Measurements from ENCODE around the gene SLCO3A1. TPM values are rescaled to one million over a fixed set of nuclear protein-coding genes. Genes with fewer than 3 reads are reported as not detected.

Gene SLCO3A1
- total and polyA plus RNA-seq, 2 of the 8 experiments (the other 6 are each of a cell fraction or from before 2014, with no cell fraction given): 15.1 to 20.4 TPM

GRCh38 chr15:91974321-91974720 lies 120.8 kb downstream of the SLCO3A1 start:
- H3K79me1 ChIP-seq (ENCODE audit: low read depth, low read length): peaks cover 5% of the 10 kb centered on the region
- no peak overlapping the region for H3K14ac ChIP-seq (ENCODE audit: insufficient read length)
- H3K9ac ChIP-seq (replicated peaks in 1 of 4; ENCODE audit: extremely low read depth in 1 of 4, low read depth in 3 of 4, low read length in 3 of 4): no peak overlapping the region
- H2BK12ac ChIP-seq (ENCODE audit: low read depth, low read length): no peak overlapping the region
- H3K23ac ChIP-seq (ENCODE audit: insufficient read length): no peak overlapping the region
- no peaks in the 10 kb centered on the region for H3K36me3 ChIP-seq (ENCODE audit: control insufficient read depth in 2 of 4, insufficient read depth in 4 of 4, low read length in 3 of 4)
- POLR2A ChIA-PET (ENCODE audit: partially characterized antibody): no interaction called here
- H4K8ac ChIP-seq (ENCODE audit: extremely low read depth, insufficient read depth, low read length): no peak overlapping the region; the same call in 1 of the 2 replicates
- no peak overlapping the region for H2BK120ac ChIP-seq (replicated peaks; ENCODE audit: low read depth, low read length)
- no peak overlapping the region for H2BK5ac ChIP-seq (ENCODE audit: low read depth, low read length)
- H4K5ac ChIP-seq (ENCODE audit: insufficient read length, low read depth, low read length): no peak overlapping the region
- no peak overlapping the region for H4K91ac ChIP-seq (replicated peaks; ENCODE audit: insufficient read length, low read length)
- H3K27ac ChIP-seq (ENCODE audit: low read depth, low read length): no peak overlapping the region
- CTCF ChIA-PET (ENCODE audit: partially characterized antibody): interaction anchor here (1.6 to 3.8 kb wide), 3 partner anchors 11 to 103 kb away, joined by 3 to 19 read pairs (median 10); no protein-coding TSS in a partner anchor
- H3K4me1 ChIP-seq (replicated peaks in 1 of 4; ENCODE audit: control insufficient read depth in 3 of 4, insufficient read depth in 4 of 4, low read length in 3 of 4): peaks cover 0 to 3% (median 0%) of the 10 kb centered on the region in 4 experiments; a peak in 3 of 7 replicates
- H2BK20ac ChIP-seq (ENCODE audit: low read length): no peak overlapping the region
- no peaks in the 10 kb centered on the region for H3K27me3 ChIP-seq (replicated peaks in 1 of 4; ENCODE audit: control insufficient read depth in 3 of 4, extremely low read depth in 1 of 4, insufficient read depth in 3 of 4, low read length in 3 of 4)
- no peak overlapping the region for H2AFZ ChIP-seq (ENCODE audit: low read length)
- H3K56ac ChIP-seq (replicated peaks; ENCODE audit: insufficient read length, low read depth, low read length): no peak overlapping the region
- no peak overlapping the region for H2AK5ac ChIP-seq (ENCODE audit: low read depth, low read length)
- no peaks in the 10 kb centered on the region for H3K23me2 ChIP-seq (ENCODE audit: low read depth, low read length)
- no peak overlapping the region for H3K4ac ChIP-seq (replicated peaks; ENCODE audit: insufficient read length, low read depth, low read length)
- no peaks in the 10 kb centered on the region for H3K79me2 ChIP-seq (ENCODE audit: control insufficient read depth in 1 of 2, insufficient read depth in 2 of 2, low read length in 2 of 2)
- H2BK15ac ChIP-seq (ENCODE audit: low read length): no peak overlapping the region
- TF ChIP-seq SP4 (IDR thresholded peaks at IDR 0.05; ENCODE audit: low read length) (no peak), CBX5 (IDR thresholded peaks at IDR 0.05; ENCODE audit: low read depth, low read length) (no peak), BACH1 (IDR thresholded peaks at IDR 0.05; ENCODE audit: low read length) (no peak), JUND (IDR thresholded peaks at IDR 0.05; ENCODE audit: low read length) (no peak), CTBP2 (IDR thresholded peaks at IDR 0.05; ENCODE audit: borderline replicate concordance, insufficient read depth, insufficient read length, low read length) (no peak), KDM4A (IDR thresholded peaks at IDR 0.05; ENCODE audit: low read depth, low read length, severe bottlenecking) (no peak), RFX5 (IDR thresholded peaks at IDR 0.05; ENCODE audit: borderline replicate concordance, low read depth, low read length) (no peak), FOSL1 (IDR thresholded peaks at IDR 0.05; ENCODE audit: insufficient read depth, low read depth, low read length) (no peak), RXRA (IDR thresholded peaks at IDR 0.05; ENCODE audit: insufficient read depth, low read depth, low read length) (no peak), TBP (IDR thresholded peaks at IDR 0.05; ENCODE audit: low read depth, low read length) (no peak)
- WGBS, 2 experiments (ENCODE audit: extremely low coverage in 1 of 2, insufficient coverage in 1 of 2, insufficient read length in 1 of 2, insufficient replicate concordance in 2 of 2, low coverage in 1 of 2, low lambda C conversion rate in 2 of 2, missing lambda C conversion rate in 1 of 2): 92% methylated on average over 6 of the region's 6 CpGs; no CpG with 5 or more reads in 1 of the 2 experiments
- no peaks in the 10 kb centered on the region for H3K9me3 ChIP-seq (ENCODE audit: insufficient read depth in 2 of 2, low read depth in 1 of 2, low read length in 1 of 2)
- no peak overlapping the region for H3K18ac ChIP-seq (ENCODE audit: extremely low read depth, low read length)
- FAIRE-seq (no peak), DNase-seq (ENCODE audit: low read depth in 1 of 2, low spot score in 2 of 2) (no peak)
- no peak overlapping the region for H3K4me2 ChIP-seq (ENCODE audit: insufficient read depth in 1 of 2, low read depth in 2 of 2, low read length in 2 of 2)
- H3K4me3 ChIP-seq (ENCODE audit: extremely low read depth in 1 of 4, insufficient read depth in 2 of 4, low read depth in 3 of 4, low read length in 4 of 4): no peak overlapping the region
- H4K20me1 ChIP-seq (replicated peaks in 1 of 2; ENCODE audit: control insufficient read depth in 1 of 2, insufficient read depth in 2 of 2, low read length in 2 of 2): no peaks in the 10 kb centered on the region
